H54 (cell line): ENCODE results near the gene RET.
A peak's percentile ranks its signal among the peaks of the same experiment; 100 is the strongest.
"Not testable (repeated sequence)": the region's sequence is repeated elsewhere in the genome, so short reads cannot be mapped to it uniquely, and the experiment has no call there.

Experiments used
- DNase-seq: peaks from one replicate; pipeline ENCODE4 v3.0.0; 2011; ENCODE audit warnings: low spot score, mixed read lengths; ENCODE audit not compliant: insufficient read length
- FAIRE-seq: peaks from 3 replicates; lab custom pipeline; 2011; peaks lifted over from hg19 to GRCh38; lab: Jason Lieb, UNC
- POLR2A ChIP-seq: IDR thresholded peaks from 2 replicates; pipeline ENCODE4 v1.6.1; 2011; ENCODE audit warnings: low read depth, mild to moderate bottlenecking, low read length

RET gene

GRCh38 chr10:43089519-43089918, 12.7 kb downstream of the RET start:
- FAIRE-seq = no peak
- DNase-seq = no peak
- no peak for TF ChIP-seq POLR2A

- no peak for DNase-seq
- FAIRE-seq = no peak
- TF ChIP-seq POLR2A = no peak
Observed at GRCh38 chr10:43090188-43090587, 13.3 kb downstream of the RET start.

GRCh38 chr10:43090664-43091063, 13.8 kb downstream of the RET start:
- FAIRE-seq = no peak
- no peak for DNase-seq
- TF ChIP-seq POLR2A = no peak

GRCh38 chr10:43091846-43092245, 15.0 kb downstream of the RET start:
- DNase-seq = no peak
- no peak for TF ChIP-seq POLR2A
- FAIRE-seq = no peak

- no peak for FAIRE-seq
- TF ChIP-seq POLR2A = no peak
- no peak for DNase-seq
Observed at GRCh38 chr10:43093423-43094076, 16.7 kb downstream of the RET start.

GRCh38 chr10:43094085-43094484, 17.2 kb downstream of the RET start:
- no peak for TF ChIP-seq POLR2A
- DNase-seq (no peak), FAIRE-seq (no peak)

GRCh38 chr10:43099339-43099738, 22.5 kb downstream of the RET start:
- FAIRE-seq = not testable (repeated sequence)

GRCh38 chr10:43099928-43100327, 23.1 kb downstream of the RET start:
- no peak for DNase-seq
- no peak for FAIRE-seq
- TF ChIP-seq POLR2A = no peak

More at GRCh38 chr10:43099339-43099738, 22.5 kb downstream of the RET start:
- DNase-seq = not testable (repeated sequence)

GRCh38 chr10:43100366-43100765, 23.5 kb downstream of the RET start:
- TF ChIP-seq POLR2A = no peak
- FAIRE-seq (no peak), DNase-seq (no peak)

- DNase-seq (no peak), FAIRE-seq (no peak)
- TF ChIP-seq POLR2A = no peak
Observed at GRCh38 chr10:43102063-43102828, 25.4 kb downstream of the RET start.

- no peak for TF ChIP-seq POLR2A
- DNase-seq (peak; percentile 87), FAIRE-seq (no peak)
Observed at GRCh38 chr10:43105102-43105955, 28.5 kb downstream of the RET start.

GRCh38 chr10:43105956-43106229, 29.0 kb downstream of the RET start:
- TF ChIP-seq POLR2A = no peak
- no peak for FAIRE-seq
- no peak for DNase-seq

- DNase-seq = no peak
- no peak for FAIRE-seq
- TF ChIP-seq POLR2A = no peak
Observed at GRCh38 chr10:43106256-43107091, 29.6 kb downstream of the RET start.
